ENCODE results near the gene FAM117A. TPM values are rescaled to one million over a fixed set of nuclear protein-coding genes. Genes with fewer than 3 reads are reported as not detected.

Gene FAM117A
- total RNA-seq, 2 experiments from 2014 or later, result 14.1 to 15.4 TPM

DNA sequence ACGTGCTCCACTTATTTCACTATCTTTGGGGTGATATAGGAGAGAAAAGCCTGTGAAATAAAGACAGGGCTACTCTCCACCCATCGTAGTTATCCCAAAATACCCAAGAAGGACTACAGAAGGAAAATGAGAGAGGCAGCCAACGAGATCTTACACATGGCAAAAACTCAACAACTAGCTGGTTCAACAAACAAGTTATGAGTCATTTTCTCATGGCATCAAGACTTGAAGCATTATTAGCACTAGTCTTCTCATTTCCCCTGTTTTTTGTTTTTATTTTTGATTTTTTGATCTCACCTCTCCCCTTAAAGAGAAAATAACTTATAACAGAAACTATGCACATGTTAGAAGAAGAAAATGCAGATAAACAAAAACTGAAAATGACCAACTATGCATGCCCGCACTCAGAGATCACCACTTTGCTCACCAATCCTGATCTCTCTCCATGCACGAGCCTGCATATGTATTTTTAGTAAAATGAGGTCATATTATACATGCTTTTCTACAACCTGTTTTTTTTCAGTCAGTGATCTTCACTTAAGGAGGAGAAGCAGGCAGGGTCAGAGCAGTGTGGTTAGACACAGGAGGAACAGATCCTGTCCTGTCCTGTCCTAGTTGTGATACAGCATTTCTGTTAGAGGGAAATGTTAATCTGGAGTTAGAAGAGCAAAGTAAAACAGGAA lies 22.8 kb downstream of the FAM117A start:
- Mint-ChIP-seq H3K27me3 (no peaks in the 10 kb centered on the region), H3K36me3 (ENCODE audit: low read depth) (peaks cover 9% of the 10 kb centered on the region), H3K9me3 (ENCODE audit: low read depth) (no peaks in the 10 kb centered on the region), H3K4me1 (peaks cover 83% of the 10 kb centered on the region), H3K27ac (peak overlapping the region; percentile 99), H3K4me3 (peak overlapping the region; percentile 74)
- ChIA-PET POLR2A (interaction anchor here (0.6 to 1.3 kb wide), 3 partner anchors 16 to 163 kb away, joined by 3 to 8 read pairs (median 3); no protein-coding TSS in a partner anchor), CTCF (interaction anchor here (0.7 to 4.4 kb wide), 11 partner anchors 11 to 135 kb away, joined by 3 to 16 read pairs (median 5); partner anchors contain the start of gene SLC35B1)
- ATAC-seq, result peak; percentile 17
- DNase-seq, result no peak
- intact Hi-C loops (cut with DNase I, micrococcal nuclease), result loop anchor here in 1 of 2 experiments (10.0 kb wide), 1 partner anchor 546 kb away; no protein-coding TSS in a partner anchor

DNA sequence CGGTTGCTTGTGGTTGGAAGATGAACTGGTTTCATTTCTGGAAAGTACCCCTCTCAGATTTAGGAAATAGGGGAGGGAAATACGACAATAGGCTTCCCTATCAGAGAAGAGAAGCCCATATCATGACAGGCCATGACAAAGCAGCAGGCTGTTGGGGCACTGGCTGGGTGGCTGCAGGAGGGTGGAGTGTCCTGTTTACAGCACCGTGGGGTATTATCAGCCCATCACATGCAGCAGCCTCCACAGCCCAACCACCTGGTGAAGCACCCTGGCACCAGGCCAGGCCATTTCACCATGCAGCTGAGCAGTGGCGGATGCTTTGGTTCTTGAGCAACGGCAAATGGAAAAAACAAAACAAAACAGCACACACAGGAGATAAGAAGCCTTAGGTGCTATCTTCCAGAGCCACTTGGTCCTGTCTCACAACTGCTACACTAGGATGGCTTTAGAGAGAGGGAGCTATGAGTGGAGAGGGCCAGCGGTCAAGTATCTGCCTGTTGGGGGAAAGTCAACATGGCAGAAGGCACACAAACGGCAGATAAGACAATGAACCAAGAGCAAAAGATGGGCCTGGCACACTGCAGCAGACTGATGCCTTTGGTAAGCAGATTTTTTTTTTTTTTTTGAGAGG lies 24.2 kb downstream of the FAM117A start:
- Mint-ChIP-seq H3K9me3 (ENCODE audit: low read depth) (no peaks in the 10 kb centered on the region), H3K27ac (peak overlapping the region; percentile 99), H3K4me3 (peak overlapping the region; percentile 74), H3K27me3 (no peaks in the 10 kb centered on the region), H3K36me3 (ENCODE audit: low read depth) (peaks cover 4% of the 10 kb centered on the region), H3K4me1 (peaks cover 75% of the 10 kb centered on the region)
- ChIA-PET POLR2A (interaction anchor here (0.9 kb wide), 1 partner anchor 9 kb away, joined by 4 read pairs; no protein-coding TSS in a partner anchor), CTCF (interaction anchor here (0.5 to 4.4 kb wide), 5 partner anchors 21 to 1172 kb away, joined by 3 to 16 read pairs (median 7); partner anchors contain the start of gene SLC35B1)
- intact Hi-C loops (cut with DNase I, micrococcal nuclease), result loop anchor here (1.0 to 10.0 kb wide), 8 partner anchors 9 to 545 kb away; partner anchors contain the start of genes FAM117A (in 2 of the 2) and KAT7 (in 2 of the 2)
- DNase-seq, result peak; percentile 90
- peak; percentile 88 for ATAC-seq

DNA sequence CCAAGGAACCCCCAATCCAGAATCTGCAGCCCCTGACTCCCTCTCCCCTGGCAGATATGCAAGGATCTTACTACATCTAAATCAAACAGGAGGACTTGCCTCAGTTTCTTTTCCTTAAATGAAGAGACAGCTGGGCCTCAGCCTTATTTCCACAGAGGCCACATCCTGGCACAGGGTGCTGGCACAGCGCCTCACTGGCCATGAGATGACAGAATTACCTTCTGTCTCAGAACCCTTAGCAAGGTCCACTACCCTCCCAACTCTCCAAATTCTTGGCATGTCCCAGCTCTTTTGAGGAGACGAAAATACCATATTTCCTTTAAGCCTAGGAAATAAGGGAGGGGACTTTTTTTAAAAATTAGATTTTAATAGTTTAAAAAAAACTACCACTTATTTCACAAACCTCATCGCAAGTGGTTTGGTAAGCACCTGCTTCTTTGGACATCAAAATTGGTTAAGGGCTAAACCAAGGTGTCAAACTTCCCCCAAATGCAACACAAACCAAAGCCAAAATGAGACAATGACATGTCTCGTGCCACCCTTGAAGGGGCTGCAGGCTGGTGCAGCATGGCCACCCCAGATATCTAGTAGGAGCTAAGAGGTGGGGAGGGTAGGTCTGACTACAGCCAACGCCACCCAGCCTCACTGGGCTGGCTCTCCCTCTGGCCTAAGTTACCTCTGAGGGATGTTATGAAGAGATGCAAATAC lies 25.3 kb downstream of the FAM117A start:
- ATAC-seq, result no peak
- POLR2A ChIA-PET, result no interaction called here

DNA sequence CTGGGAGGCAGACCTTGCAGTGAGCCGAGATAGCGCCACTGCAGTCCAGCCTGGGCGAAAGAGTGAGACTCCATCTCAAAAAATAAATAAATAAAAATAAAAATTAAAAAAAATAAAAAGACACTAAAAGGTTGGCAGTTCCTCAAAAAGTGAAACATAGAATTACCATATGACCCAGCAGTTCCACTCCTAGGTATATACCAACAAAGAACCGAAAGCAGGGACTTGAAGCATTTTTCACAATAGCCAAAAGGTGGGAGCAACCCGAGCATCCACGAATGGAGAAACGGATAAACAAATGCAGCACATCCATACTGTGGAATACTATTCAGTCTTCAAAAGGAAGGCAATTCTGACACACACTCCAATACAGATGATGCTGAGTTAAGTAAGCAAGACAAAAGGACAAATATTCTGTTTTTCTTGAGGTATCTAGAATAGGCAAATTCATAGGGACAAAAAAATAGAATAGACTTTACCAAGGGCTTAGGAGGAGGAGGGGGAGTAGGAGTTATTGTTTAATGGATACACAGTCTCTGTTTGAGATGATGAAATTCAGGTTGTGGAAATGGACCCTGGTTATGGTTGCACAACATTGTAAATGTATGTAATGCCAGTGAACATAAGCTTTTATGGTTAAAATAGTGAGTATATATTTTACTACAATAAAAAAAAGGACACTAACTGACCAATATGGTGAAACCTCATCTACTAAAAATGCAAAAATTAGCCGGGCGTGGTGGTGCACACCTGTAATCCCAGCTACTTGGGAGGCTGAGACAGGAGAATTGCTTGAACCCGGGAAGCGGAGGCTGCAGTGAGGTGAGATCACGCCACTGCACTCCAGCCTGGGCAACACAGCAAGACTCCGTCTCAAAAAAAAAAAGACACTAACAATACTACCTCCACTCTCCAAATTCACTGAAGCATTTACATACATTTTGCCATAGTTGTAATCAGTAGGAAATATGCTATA lies 29.1 kb downstream of the FAM117A start:
- DNase-seq, result no peak
- ChIA-PET POLR2A (interaction anchor here (0.6 kb wide), 2 partner anchors 13 to 104 kb away, joined by 3 to 4 read pairs; no protein-coding TSS in a partner anchor), CTCF (no interaction called here)
- no peak for ATAC-seq
- no peaks in the 10 kb centered on the region for H3K27me3 Mint-ChIP-seq
- H3K4me3 Mint-ChIP-seq, result no peak overlapping the region
- no peaks in the 10 kb centered on the region for H3K9me3 Mint-ChIP-seq (ENCODE audit: low read depth)
- H3K4me1 Mint-ChIP-seq, result peaks cover 72% of the 10 kb centered on the region
- intact Hi-C loops (cut with DNase I, micrococcal nuclease), result no loop called here
- peak overlapping the region; percentile 28 for H3K27ac Mint-ChIP-seq
- peaks cover 4% of the 10 kb centered on the region for H3K36me3 Mint-ChIP-seq (ENCODE audit: low read depth)

More for the DNA sequence above, 25.3 kb downstream of the FAM117A start:
- no peaks in the 10 kb centered on the region for H3K9me3 Mint-ChIP-seq (ENCODE audit: low read depth)
- CTCF ChIA-PET, result interaction anchor here (1.2 to 4.4 kb wide), 4 partner anchors 23 to 43 kb away, joined by 3 to 15 read pairs (median 5); partner anchors contain the start of gene SLC35B1
- H3K36me3 Mint-ChIP-seq (ENCODE audit: low read depth), result peaks cover 4% of the 10 kb centered on the region
- H3K4me3 Mint-ChIP-seq, result peak overlapping the region; percentile 74
- no peak for DNase-seq
- peak overlapping the region; percentile 99 for H3K27ac Mint-ChIP-seq
- H3K27me3 Mint-ChIP-seq, result no peaks in the 10 kb centered on the region
- H3K4me1 Mint-ChIP-seq, result peaks cover 76% of the 10 kb centered on the region
- intact Hi-C loops (cut with DNase I, micrococcal nuclease), result loop anchor here (1.0 to 2.0 kb wide), 7 partner anchors 10 to 50 kb away; partner anchors contain the start of genes FAM117A (in 2 of the 2) and KAT7 (in 1 of the 2)

DNA sequence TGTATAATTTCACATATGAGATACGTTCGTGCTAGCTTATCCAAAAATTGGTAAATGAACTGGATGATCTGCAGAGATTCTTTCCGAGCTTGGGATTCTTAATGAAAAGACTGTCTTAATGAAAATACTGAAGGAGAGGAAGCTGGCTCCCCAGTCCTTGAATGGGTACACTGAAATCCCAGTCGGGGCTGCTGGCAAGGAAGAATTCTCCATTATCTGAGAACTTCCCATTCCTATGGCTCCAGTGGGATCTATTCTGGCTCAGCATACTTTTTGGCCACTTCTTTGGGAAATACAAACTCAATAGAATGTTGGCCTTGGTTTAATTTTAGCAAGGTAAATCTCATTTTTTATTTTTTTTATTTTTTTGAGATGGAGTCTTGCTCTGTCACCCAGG lies 32.5 kb downstream of the FAM117A start:
- ATAC-seq (no peak), DNase-seq (no peak)
- intact Hi-C loops (cut with DNase I, micrococcal nuclease), result no loop called here
- Mint-ChIP-seq H3K27me3 (no peaks in the 10 kb centered on the region), H3K4me1 (peaks cover 59% of the 10 kb centered on the region), H3K36me3 (ENCODE audit: low read depth) (peaks cover 13% of the 10 kb centered on the region), H3K4me3 (no peak overlapping the region), H3K27ac (peak overlapping the region; percentile 10), H3K9me3 (ENCODE audit: low read depth) (no peaks in the 10 kb centered on the region)
- CTCF ChIA-PET, result interaction anchor here (0.7 to 1.4 kb wide), 7 partner anchors 9 to 324 kb away, joined by 3 to 5 read pairs (median 3); no protein-coding TSS in a partner anchor
- POLR2A ChIA-PET, result no interaction called here

DNA sequence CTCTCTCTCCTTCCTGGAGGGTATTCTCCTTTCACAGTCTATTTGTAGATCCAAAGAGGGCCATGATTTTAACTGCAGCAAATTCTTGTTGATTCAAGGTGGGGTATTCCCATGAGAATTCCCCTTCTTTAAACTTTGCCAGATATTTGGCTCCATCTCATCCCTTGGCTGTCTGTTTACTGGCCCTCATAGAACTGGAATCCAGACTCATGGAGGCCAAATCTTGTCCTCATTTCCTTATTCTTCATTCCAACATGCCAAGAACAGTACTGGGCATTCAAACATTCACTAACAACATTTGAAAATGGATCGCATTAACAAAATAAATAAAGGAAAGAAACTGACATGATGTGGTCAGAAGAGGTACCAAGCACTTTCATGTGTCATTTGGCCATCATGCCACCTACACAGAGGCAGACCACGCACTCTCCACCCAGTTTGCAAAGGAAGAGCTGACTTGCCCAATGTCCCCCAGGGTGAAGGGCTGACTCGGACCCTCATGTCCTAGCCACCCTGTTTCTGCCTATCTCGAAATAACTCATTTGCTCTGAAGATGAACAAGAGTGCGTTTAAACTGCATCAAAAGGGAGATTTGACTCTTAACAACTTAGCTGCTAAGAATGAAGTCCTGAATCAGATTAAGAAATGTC lies 33.0 kb downstream of the FAM117A start:
- Mint-ChIP-seq H3K36me3 (ENCODE audit: low read depth) (peaks cover 13% of the 10 kb centered on the region), H3K4me1 (peaks cover 56% of the 10 kb centered on the region), H3K27ac (peak overlapping the region; percentile 10), H3K27me3 (no peaks in the 10 kb centered on the region), H3K9me3 (ENCODE audit: low read depth) (no peaks in the 10 kb centered on the region), H3K4me3 (no peak overlapping the region)
- POLR2A ChIA-PET, result no interaction called here
- intact Hi-C loops (cut with DNase I, micrococcal nuclease), result no loop called here
- CTCF ChIA-PET, result interaction anchor here (0.7 to 2.8 kb wide), 7 partner anchors 10 to 324 kb away, joined by 3 to 15 read pairs (median 3); partner anchors contain the start of gene SLC35B1
- no peak for ATAC-seq
- DNase-seq, result no peak

DNA sequence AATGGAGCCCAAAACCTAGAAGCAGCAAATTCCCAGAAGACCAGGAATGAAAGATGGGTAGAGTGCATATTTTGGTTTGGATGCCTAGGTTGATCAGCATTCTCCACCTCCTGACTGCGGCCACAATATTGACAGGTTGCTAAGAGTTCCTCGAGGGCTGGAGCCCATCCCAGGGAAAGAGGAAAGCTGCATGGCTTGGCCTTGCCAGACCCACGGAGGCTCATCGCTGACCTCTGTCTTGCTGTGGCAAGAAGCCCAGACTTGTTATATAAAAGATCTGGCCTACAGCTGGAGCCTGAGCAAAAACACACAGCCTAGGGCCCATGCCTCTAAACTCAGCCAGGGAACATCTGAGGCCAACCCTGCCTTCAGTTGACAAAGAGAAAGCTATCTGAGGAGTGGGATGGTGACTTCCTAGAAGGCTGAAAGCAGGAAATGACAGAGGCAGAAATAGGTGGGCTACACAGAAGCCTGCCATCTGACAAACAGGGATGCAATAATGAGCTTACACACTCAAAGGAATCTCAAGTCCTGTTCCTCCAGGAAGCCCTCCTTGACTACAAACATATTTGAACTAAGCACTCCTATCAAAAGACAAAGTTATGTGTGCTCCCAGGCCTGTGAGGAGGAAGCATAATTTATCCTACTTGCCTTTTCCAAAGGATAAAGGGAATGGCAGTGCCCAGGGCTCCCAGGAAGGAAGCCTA lies 33.7 kb downstream of the FAM117A start:
- no peak for ATAC-seq
- intact Hi-C loops (cut with DNase I, micrococcal nuclease), result no loop called here
- CTCF ChIA-PET, result interaction anchor here (0.5 to 2.8 kb wide), 4 partner anchors 11 to 234 kb away, joined by 3 to 15 read pairs (median 8); partner anchors contain the start of gene SLC35B1

DNA sequence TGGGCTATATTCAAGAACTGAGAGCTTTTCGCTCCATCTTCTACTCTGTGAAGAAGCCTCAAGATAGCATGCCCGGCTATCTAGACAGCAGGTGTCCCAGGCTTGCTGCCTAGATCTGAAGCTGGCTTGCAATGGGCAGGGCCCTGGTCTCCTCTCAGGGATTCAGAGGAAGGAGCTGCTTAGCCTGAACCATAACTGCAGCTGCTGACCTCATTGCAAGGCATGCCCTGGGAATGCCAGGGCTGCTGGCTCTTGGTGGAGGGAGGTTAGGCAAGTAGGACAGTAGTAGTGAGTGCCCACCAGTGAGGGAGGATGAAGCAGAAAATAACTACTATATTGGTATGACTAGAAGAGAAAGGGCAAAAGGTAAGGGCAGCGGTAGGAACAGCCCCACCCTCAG lies 34.9 kb downstream of the FAM117A start:
- ATAC-seq (no peak), DNase-seq (no peak)
- ChIA-PET CTCF (interaction anchor here (2.4 to 2.8 kb wide), 2 partner anchors 13 to 20 kb away, joined by 12 to 15 read pairs; partner anchors contain the start of gene SLC35B1), POLR2A (interaction anchor here (0.7 kb wide), 1 partner anchor 38 kb away, joined by 5 read pairs; no protein-coding TSS in a partner anchor)
- H3K4me3 Mint-ChIP-seq, result no peak overlapping the region
- peak overlapping the region; percentile 8 for H3K27ac Mint-ChIP-seq
- peaks cover 23% of the 10 kb centered on the region for H3K36me3 Mint-ChIP-seq (ENCODE audit: low read depth)
- no peaks in the 10 kb centered on the region for H3K27me3 Mint-ChIP-seq
- intact Hi-C loops (cut with DNase I, micrococcal nuclease), result no loop called here
- H3K9me3 Mint-ChIP-seq (ENCODE audit: low read depth), result no peaks in the 10 kb centered on the region
- H3K4me1 Mint-ChIP-seq, result peaks cover 55% of the 10 kb centered on the region

More for the DNA sequence above, 33.7 kb downstream of the FAM117A start:
- Mint-ChIP-seq H3K27ac (no peak overlapping the region), H3K36me3 (ENCODE audit: low read depth) (peaks cover 19% of the 10 kb centered on the region), H3K4me1 (peaks cover 51% of the 10 kb centered on the region), H3K9me3 (ENCODE audit: low read depth) (no peaks in the 10 kb centered on the region), H3K4me3 (no peak overlapping the region), H3K27me3 (no peaks in the 10 kb centered on the region)
- no peak for DNase-seq
- POLR2A ChIA-PET, result interaction anchor here (0.7 kb wide), 1 partner anchor 39 kb away, joined by 5 read pairs; no protein-coding TSS in a partner anchor

DNA sequence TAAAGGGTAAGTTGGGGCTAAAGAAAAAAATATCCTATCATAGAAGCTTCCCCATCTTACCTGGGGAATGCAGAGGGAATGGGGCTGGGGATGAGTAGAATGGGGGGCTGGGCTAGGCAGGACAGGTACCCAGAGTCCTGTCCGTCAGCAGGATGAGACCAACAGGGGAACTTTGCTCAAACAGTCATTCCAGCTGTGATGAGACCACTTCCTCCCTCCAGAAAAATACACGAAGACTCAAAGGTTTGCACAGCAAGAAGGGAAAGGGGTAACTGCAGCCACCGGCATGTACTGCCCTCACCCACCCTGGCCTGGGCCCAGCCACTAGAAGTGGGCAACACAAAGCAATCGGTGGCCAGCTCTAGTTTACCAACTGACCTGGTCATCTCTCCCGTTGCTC lies 35.5 kb downstream of the FAM117A start:
- DNase-seq (no peak), ATAC-seq (peak; percentile 33)
- H3K36me3 Mint-ChIP-seq (ENCODE audit: low read depth), result peaks cover 23% of the 10 kb centered on the region
- H3K27ac Mint-ChIP-seq, result no peak overlapping the region
- ChIA-PET CTCF (interaction anchor here (1.0 to 2.8 kb wide), 4 partner anchors 8 to 32 kb away, joined by 3 to 15 read pairs (median 8); partner anchors contain the start of gene SLC35B1), POLR2A (interaction anchor here (1.3 kb wide), 1 partner anchor 35 kb away, joined by 7 read pairs; the partner anchor contains the start of gene FAM117A)
- H3K4me1 Mint-ChIP-seq, result peaks cover 59% of the 10 kb centered on the region
- intact Hi-C loops (cut with DNase I, micrococcal nuclease), result no loop called here
- no peaks in the 10 kb centered on the region for H3K9me3 Mint-ChIP-seq (ENCODE audit: low read depth)
- no peaks in the 10 kb centered on the region for H3K27me3 Mint-ChIP-seq
- no peak overlapping the region for H3K4me3 Mint-ChIP-seq
